Stomach (tissue), 4 donors: ENCODE data around the gene KEAP1.

Experiments used
- EP300 ChIP-seq: sonication (generic); formaldehyde crosslinking; IDR thresholded peaks from one replicate; pipeline ENCODE4 v1.6.1; 2017; ENCODE audit warnings: antibody characterized with exemption
- POLR2A ChIP-seq, 4 donors: fragments of 450-650 bp; IDR thresholded peaks; one replicate each; pipeline ENCODE4 v1.6.1; 2016; ENCODE audit warnings: antibody characterized with exemption in 4 of 4, control low read depth in 2 of 4, mild to moderate bottlenecking in 1 of 4, moderate library complexity in 1 of 4
- POLR2AphosphoS5 ChIP-seq, 3 donors: sonication (generic); formaldehyde crosslinking; IDR thresholded peaks; one replicate each; pipeline ENCODE4 v1.6.1; 2016; ENCODE audit warnings: antibody characterized with exemption in 3 of 3
- TF ChIP-seq, protein P1 (sequence below), 7 experiments: fragments of 450-650 bp in 4 of 7; fragments of 200-600 bp in 3 of 7; sonication (generic) in 3 of 7; IDR thresholded peaks; one replicate each; pipeline ENCODE4 v1.5.1; 2016 to 2019; ENCODE audit warnings: antibody characterized with exemption in 7 of 7, control low read depth in 2 of 7, mild to moderate bottlenecking in 1 of 7

DNA sequence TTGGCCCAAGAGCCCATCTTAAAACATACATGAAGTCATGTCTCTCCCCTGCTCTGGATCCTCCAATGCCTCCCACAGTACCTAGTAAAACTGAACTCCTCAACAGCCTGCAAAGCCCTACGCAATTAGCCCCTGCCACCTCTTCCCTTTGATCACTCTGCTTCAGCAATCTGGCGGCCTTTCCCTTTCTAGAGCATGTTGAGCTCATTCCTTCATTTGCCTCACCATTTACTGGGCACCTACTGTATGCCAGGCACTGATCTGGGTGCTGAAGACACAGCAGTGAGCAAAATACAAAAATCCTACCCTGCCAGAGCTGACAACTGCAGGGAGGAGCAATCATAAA, 2.9 kb downstream of the KEAP1 start:
- TF ChIP-seq, protein P1, sequence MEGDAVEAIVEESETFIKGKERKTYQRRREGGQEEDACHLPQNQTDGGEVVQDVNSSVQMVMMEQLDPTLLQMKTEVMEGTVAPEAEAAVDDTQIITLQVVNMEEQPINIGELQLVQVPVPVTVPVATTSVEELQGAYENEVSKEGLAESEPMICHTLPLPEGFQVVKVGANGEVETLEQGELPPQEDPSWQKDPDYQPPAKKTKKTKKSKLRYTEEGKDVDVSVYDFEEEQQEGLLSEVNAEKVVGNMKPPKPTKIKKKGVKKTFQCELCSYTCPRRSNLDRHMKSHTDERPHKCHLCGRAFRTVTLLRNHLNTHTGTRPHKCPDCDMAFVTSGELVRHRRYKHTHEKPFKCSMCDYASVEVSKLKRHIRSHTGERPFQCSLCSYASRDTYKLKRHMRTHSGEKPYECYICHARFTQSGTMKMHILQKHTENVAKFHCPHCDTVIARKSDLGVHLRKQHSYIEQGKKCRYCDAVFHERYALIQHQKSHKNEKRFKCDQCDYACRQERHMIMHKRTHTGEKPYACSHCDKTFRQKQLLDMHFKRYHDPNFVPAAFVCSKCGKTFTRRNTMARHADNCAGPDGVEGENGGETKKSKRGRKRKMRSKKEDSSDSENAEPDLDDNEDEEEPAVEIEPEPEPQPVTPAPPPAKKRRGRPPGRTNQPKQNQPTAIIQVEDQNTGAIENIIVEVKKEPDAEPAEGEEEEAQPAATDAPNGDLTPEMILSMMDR (IDR thresholded peaks at IDR 0.05): no peak
- TF ChIP-seq POLR2AphosphoS5 (IDR thresholded peaks at IDR 0.05): no peak
- TF ChIP-seq POLR2A (IDR thresholded peaks at IDR 0.05): no peak
- TF ChIP-seq EP300: no peak
